HG03175 (cell line): ENCODE results near the gene RBP7.
A peak's percentile ranks its signal among the peaks of the same experiment; 100 is the strongest.
"Not testable (repeated sequence)": the region's sequence is repeated elsewhere in the genome, so short reads cannot be mapped to it uniquely, and the experiment has no call there.

Experiments used
- ATAC-seq: cut with Tn5 transposase; IDR thresholded peaks from one replicate; pipeline ENCODE4 v1.9.1; 2021; ENCODE audit warnings: mild to moderate bottlenecking, moderate library complexity; ENCODE audit not compliant: unreplicated experiment

Gene RBP7

DNA sequence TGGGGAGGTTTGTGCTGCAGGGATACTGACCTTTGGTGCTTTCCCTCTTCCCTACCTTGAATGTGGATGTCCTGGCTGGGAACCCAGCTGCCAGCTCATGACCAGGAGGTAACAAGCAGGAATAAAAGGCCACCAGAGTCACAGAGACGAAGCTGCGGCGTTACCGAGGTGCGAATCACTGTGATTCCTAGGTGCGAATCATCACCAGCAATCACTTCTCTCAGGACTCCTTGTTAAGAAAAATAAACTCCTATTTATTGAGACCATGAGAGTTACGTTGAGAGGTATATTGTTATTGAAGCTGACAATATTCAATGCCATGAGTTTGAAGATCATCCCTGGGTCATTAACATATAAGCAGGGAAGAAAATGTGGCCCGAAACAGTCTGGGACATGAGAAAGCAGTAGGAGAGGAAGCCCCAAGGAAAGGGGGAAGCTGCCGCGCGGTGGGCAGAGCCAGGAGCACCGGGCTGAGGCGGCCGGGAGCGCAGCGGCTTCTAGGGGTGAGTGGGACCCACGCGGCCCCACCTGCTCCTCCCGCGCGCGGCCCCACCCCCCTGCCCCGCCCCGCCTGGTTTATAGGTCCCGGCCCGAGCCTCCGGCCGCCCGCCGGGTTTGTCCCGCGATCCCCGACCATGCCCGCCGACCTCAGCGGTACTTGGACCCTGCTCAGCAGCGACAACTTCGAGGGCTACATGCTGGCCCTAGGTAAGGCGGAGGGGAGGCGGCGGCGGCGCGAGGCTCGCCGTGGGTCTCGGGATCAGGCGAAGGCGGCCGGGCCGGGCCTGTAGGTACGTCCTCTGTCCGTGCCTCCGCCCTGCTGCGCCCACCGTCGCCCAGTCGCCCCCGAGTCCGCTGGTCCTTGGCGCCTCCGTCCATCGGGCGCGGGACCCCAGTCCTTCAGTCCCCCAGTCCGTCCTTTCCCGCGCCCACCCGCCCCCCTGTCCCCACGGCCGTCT, at the start of gene RBP7:
TSS of gene RBP7 (plus strand) at position 605 of the 959 bp plus-strand sequence. CDS start at position 636, 31 bp downstream.
- no peak for ATAC-seq

DNA sequence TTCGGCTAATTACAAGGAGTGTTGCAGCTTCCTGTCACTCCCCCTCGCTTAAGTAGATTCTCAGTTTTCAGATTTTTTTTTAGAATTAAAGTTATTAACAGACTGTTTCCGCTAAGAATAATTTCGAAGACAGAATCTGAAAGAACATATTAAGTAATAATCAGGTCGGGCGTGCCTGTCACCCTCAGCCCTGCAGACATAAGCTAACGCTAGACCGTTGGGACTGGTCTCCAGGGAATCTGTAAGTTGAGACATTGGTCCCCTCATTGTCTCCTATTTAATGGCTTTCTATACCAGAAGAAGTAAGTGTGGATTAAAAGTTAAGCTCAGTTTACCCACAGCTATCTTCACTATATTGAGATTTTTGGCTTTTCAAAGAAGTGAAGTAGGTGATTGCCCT, 39.3 kb upstream of the RBP7 start:
- no peak for ATAC-seq

DNA sequence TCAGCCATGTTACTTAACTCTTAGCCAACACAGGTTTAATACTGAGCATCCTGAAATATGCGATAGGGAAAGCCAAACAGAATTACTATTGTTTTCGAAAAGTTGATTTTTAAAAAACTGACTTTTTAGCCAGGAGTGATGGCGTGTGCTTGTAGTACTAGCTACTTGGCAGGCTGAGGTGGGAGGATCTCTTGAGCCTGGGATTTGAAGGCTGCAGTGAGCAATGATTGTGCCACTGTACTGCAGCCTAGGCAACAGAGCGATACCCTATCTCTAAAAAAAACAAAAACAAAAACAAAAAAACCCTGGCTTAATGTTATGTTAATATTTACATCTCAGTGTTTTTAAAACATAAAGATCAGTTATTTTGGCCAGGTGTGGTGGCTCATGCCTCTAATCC, 37.0 kb upstream of the RBP7 start:
- no peak for ATAC-seq

DNA sequence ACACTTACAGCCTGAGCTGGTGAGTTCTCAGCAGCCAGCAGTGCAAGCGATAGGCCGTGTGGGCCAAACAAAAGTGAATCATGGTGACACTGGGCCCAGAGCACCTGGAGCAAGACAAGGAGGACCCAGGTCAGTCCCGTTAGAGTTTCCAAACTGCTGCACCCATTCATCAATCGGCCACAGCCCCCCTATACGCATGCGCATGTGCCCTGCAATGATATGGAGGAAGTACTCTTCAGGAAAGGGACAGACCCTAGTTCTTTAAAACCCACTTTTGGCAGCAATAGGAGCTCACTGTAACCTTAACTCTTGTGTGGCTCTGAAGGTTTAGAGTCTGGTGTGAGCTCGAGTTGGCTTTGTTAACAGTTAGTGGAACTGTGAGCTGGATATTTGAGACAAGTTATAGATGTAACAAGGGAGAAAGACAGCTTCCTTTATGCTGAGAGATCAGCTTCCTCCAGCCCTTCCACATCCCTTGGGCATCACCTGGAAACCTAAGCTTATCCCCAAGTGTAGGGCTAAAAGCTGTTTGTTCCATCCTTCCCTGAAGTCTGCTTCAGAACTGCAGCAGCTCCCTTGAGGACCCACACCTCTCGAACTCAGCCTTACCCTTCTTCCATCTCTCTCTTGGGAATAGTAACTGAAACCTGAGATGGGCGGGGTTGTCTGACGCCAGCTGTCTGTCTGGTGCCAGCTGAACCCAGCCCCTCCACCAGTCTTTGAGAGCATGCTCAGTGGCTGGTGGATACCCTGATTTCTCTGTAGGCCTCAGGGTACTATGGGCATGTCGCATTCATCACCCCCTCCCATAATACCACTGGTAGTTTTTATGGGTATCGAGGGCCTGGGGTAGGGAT, 36.1 kb upstream of the RBP7 start:
- peak; percentile 47 for ATAC-seq

DNA sequence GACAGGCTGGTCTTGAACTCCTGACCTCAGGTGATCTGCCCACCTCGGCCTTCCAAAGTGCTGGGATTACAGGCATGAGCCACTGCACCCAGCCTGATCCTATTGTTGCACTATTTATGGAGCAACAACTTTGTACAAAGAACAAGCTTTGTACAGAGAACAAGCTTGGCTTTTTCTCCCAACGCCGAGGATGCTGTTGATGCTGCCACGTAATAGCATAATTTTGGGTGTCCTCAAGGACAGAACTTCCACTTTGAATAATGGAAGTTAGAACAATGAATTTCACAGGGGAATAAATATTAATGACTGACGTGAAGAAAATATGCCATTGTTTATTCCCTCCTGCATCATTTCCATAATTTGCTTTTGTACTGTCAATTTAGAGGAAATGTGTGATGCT, 12.8 kb upstream of the RBP7 start:
- ATAC-seq: no peak

DNA sequence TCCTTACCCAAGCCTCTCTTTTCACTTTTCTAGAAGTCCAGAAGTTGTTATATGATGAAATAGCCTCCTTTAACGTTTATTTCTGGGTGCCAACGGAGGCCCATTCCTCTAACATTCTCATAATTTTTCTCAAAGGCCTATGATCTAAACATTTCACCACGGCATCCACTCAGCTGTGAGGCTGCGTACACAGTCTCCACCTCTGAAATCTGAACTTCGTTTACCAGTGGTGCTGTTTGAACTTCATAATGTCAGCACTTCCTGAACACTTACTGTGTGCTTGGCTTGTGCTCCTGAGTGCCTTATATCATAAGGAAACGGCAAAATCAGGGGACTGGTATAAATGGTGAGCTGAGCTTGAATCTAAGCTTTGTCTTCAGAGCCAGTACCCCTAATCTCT, 12.0 kb upstream of the RBP7 start:
- ATAC-seq: no peak

DNA sequence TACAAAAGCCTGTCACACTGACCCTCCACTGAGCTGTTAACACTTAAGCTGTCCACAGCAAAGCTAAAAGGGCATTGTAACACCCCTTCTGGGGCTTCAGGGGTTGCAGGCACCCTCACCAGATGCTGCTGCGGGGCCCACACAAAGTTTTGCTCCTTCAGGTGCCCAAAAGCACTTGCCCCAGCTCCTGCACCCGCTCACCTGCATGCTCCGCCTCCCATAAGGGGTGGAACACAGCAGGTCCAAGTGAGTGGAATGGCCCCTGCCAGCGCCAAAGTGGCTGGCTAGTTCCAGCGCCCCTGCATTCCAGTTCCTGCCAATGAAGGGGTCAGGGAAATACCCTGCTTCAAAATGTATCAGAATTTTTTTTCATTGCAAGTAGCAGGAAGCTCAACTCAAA, 7.3 kb upstream of the RBP7 start:
- no peak for ATAC-seq

DNA sequence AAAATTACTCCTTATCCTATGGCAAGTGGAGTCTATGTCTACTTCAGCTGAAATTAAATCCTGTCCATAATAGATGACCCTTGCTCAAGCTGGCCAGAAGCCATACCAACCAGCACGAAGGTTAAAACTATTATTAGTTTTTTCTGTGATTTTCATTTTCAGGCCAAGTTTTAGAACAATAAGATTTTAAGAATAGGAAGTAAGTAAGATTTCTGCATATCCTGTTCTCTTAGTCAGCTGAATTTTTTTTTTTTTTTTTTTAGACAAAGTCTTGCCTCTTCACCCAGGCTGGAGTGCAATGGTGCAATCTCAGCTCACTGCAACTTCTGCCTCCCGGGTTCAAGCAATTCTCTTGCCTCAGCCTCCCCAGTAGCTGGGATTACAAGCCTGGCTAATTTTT, 6.1 kb upstream of the RBP7 start:
- no peak for ATAC-seq

DNA sequence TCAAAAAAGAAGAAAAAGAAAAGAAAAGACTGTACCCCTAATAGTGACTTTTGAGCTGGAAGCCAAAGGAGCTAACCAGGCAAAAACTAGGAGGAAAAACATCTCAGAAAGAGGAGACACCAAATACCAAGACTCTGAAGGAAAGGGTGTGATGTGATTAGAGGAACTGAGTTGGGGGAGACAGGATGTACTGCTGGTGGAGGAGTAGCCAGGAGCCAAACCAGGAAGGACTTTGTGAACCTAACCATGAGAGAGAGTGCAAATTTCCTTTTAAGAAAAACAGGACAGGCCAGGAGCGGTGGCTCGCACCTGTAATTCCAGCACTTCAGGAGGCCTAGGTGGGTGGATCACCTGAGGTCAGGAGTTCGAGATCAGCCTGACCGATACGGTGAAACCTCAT, 4.1 kb upstream of the RBP7 start:
- ATAC-seq: no peak

DNA sequence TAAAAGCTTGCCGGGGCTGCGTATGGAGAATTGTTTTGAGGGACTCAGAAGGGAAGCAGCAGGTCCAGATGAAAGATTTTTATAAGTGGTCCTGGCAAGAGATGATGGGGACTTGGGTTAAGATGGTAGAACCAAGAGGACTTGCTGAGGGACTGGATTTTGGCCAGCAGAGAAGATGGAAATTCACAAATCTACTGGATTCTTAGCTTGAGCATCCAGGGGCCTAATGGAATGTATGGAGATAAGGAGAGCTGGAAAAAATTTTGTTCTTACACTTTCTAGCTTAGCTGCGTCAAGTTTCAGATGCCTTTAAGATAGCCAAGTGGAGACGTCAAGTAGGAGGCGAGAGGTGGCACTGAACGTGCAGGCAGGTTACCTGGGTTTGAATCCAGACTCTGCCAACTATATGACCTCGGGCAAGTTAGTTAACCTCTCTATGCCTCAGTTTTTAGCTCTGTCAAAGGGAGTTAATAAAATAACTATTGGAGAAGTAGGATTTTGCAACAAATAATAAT, 3.4 kb upstream of the RBP7 start:
- ATAC-seq: no peak

DNA sequence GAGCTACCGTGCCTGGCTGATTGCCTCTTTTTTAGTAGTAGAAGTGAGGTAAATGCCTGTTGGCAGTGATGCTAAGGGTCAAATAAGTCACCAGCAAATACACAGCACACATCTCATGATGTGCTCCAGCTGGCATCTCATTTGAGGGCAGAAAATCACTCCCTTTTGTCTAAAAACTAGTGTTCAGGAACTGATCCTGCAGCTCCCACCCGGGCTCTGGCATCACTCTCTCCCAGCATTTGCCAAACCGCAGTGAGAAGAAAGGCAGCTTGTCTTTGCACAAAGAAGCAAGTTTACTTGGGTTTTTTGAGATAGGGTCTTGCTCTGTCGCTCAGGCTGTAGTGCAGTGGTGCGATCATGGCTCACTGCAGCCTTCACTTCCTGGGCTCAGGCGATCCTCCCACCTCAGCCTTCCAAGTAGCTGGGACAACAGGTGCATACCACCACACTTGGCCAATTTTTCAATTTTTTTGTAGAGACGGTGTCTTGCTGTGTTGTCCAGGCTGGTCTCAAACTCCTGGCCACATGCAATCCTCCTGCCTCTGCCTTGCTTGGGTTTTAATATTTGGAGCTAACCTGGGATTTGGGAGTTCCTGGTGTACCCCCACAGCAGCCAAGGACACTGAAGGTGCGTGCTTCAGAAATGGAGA, 4.1 kb downstream of the RBP7 start:
- ATAC-seq: no peak

DNA sequence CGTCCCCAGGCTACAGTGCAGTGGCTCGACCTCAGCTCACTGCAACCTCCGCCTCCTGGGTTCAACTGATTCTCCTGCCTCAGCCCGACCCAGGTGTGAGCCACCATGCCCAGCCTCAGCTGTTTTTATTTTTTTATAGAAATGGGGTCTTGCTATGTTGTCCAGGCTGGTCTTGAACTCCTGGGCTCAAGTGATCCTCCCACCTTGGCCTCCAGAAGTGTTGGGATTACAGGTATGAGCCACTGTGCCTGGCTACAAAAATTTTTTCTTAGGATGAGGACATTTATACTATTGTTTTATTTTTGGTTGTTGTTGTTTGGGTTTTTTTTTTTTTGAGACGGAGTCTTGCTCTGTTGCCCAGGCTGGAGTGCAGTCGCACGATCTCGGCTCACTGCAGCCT, 8.2 kb downstream of the RBP7 start:
- ATAC-seq: not testable (repeated sequence)

DNA sequence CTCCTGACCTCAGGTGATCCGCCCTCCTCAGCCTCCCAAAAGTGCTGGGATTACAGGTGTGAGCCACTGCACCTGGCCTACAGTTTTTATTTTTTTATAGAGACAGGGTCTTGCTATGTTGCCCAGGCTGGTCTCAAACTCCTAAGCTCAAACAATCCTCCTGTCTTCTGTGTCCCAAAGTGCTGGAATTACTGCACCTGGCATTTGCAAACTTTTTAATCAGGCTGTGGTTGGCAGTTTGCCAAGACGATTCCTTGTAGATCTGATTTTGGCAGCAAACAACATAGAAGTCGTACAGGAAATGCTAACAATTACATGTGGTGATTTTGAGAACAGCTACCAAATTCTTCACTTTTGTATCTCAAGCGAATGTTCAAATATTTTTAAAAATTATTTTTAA, 10.1 kb downstream of the RBP7 start:
- ATAC-seq: no peak

DNA sequence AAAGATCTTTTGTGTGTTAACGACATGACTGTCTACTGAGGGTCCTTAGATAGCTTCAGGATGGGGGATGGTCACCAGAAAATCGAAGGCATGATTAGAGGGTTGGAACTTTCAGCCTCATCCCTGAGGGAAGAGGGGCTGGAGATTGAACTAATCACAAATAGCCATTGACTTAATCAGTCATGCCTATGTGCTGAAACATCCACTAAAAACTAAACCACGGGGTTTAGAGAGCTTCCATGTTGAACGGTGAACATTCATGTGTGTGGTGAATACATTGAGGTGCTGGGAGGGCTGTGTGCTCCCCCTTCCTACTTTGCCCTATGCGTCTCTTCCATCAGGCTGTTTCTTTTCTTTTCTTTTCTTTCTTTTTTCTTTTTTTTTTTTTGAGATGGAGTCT, 17.0 kb downstream of the RBP7 start:
- no peak for ATAC-seq

DNA sequence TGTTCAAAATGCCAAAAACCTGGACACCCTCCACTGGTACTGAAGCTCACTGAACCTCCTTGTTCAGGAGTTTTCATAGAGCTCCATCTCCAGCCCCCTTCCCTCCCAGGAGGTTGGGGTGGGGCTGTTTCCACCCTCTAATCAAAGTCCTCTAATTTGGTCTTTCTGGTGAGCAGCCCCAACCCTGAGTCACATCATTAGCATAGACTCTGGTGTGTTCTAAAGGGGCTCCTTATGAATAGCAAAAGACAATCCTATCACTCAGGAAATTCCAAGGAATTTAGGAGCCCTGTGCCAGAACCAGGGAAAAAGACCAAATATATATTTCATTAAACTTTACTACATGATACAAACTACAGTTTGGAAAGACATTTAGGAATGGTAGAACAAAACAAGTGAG, 22.5 kb downstream of the RBP7 start:
- ATAC-seq: no peak

DNA sequence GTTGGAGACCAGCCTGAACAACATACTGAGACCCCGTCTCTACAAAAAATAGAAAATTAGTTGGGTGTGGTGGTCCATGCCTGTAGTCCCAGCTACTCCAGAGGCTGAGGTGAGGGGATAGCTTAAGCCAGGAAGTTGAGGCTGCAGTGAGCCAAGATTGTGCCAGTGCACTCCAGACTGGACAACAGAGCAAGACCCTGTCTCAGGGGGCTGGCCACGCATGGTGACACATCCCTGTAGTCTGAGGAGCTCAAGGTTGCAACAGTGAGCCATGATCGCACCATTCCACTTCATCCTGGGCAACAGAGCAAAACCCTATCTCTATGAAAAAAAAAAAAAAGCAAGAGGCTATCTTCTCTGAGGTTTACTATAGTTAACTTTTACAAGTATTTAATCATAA, 23.1 kb downstream of the RBP7 start:
- no peak for ATAC-seq

DNA sequence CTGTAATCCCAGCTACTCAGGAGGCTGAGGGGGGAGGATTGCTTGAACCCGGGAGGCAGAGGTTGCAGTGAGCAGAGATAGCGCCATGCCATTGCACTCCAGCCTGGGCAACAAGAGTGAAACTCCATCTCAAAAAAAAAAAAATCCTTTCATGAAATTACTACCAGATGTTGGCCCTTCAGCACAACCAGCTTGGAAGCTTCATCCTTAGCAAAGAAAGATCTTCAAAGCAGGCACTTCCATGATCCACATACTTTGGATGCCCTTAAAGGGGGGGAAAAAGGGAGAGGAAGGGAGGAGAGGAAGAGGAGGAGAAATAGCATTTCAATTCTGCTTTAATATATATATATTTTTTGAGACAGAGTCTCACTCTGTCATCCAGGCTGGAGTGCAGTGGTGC, 23.6 kb downstream of the RBP7 start:
- ATAC-seq: not testable (repeated sequence)

DNA sequence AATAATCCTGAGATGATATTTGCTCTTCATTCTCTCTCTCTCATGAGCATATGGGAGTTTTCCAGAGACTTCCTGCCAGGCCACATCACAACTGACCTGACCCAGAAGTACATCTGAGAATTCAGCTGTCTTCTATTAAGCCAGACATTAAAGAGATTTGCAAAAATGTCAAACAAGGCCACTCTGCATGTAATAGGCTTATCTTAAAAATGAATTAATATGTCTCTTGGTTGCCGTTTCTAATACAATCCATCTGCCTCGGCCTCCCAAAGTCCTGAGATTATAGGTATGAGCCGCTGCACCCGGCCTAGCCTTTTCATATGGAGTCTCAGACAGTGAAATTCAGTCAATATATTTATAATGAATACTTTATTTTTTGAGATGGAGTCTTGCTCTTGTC, 25.0 kb downstream of the RBP7 start:
- ATAC-seq: not testable (repeated sequence)

DNA sequence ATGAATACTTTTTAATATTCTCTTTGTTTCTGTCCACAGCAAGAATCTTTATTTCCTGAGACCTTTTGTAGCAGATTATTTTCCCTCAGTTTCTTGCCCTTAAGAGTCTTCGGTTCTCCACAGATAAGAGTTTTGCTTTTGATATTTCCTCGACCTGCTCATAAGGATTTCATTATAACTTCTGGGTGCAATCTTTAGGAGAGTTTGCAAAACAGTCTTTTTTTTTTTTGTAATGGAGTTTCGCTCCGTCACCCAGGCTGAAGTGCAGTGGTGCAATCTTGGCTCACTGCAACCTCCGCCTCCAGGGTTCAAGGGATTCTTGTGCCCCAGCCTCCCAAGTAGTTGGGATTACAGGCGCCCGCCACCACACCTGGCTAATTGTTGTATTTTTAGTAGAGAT, 25.6 kb downstream of the RBP7 start:
- no peak for ATAC-seq

DNA sequence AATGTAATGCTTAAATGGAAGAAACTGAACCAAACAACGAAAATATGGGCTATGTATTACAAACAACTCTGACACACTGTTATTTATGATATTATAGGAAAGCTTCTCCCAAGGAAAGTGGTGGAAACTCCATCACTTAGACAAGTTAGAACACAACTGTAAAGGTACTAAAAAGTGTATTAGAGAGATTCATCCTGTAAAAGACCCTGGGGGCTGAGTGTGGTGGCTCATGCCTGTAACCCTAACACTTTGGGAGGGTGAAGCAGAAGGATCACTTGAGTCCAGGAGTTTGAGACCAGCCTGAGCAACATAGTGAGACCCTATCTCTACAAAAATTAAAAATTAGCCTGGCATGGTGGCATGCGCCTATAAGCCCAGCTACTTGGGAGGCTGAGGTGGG, 28.3 kb downstream of the RBP7 start:
- ATAC-seq: no peak

DNA sequence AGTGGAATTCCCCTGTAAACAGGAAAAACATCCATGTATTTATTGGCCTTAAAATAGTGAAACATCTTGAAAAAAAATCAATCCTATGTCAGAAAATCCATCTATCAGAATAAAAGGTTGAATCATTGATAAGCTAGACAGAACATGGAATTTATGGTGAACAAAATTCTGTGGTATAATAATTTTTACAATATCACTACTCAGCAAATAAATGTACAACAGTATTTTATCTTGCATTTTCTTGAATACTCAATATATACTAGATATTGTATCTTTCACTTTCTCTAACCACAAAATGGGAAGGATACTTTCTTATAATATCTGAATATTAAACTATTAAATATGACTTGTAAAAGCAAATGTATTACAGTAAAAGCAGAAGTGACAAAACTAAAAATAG, 30.0 kb downstream of the RBP7 start:
- ATAC-seq: no peak
